ENCODE measurements around the gene MYH1.

MYH1 gene

GRCh38 chr17:10499950-10500349 lies 18.4 kb downstream of the MYH1 start:
- TF ChIP-seq CTCF (IDR thresholded peaks at IDR 0.05; ENCODE audit: control insufficient read depth, insufficient read depth, low read depth, low read length, missing control alignments) = no peak
- no peak for DNase-seq (ENCODE audit: low read depth)
- no peak overlapping the region for H3K4me3 ChIP-seq (ENCODE audit: control insufficient read depth, low read depth, low read length)

GRCh38 chr17:10492004-10492403 lies 26.3 kb downstream of the MYH1 start:
- no peak for TF ChIP-seq CTCF (IDR thresholded peaks at IDR 0.05; ENCODE audit: control insufficient read depth, insufficient read depth, low read depth, low read length, missing control alignments)
- DNase-seq (ENCODE audit: low read depth) = no peak
- no peak overlapping the region for H3K4me3 ChIP-seq (ENCODE audit: control insufficient read depth, low read depth, low read length)

GRCh38 chr17:10482252-10482651 lies 36.1 kb downstream of the MYH1 start:
- no peak for TF ChIP-seq CTCF (IDR thresholded peaks at IDR 0.05; ENCODE audit: control insufficient read depth, insufficient read depth, low read depth, low read length, missing control alignments)
- DNase-seq (ENCODE audit: low read depth) = no peak

GRCh38 chr17:10477701-10478100 lies 40.6 kb downstream of the MYH1 start:
- no peak for DNase-seq (ENCODE audit: low read depth)
- no peak overlapping the region for H3K4me3 ChIP-seq (ENCODE audit: control insufficient read depth, low read depth, low read length)
- no peak for TF ChIP-seq CTCF (IDR thresholded peaks at IDR 0.05; ENCODE audit: control insufficient read depth, insufficient read depth, low read depth, low read length, missing control alignments)

More at GRCh38 chr17:10482252-10482651, 36.1 kb downstream of the MYH1 start:
- H3K4me3 ChIP-seq (ENCODE audit: control insufficient read depth, low read depth, low read length) = no peak overlapping the region

GRCh38 chr17:10474536-10474935 lies 43.8 kb downstream of the MYH1 start:
- no peak overlapping the region for H3K4me3 ChIP-seq (ENCODE audit: control insufficient read depth, low read depth, low read length)
- TF ChIP-seq CTCF (IDR thresholded peaks at IDR 0.05; ENCODE audit: control insufficient read depth, insufficient read depth, low read depth, low read length, missing control alignments) = no peak
- DNase-seq (ENCODE audit: low read depth) = no peak

GRCh38 chr17:10471858-10472257 lies 46.5 kb downstream of the MYH1 start:
- no peak overlapping the region for H3K4me3 ChIP-seq (ENCODE audit: control insufficient read depth, low read depth, low read length)
- no peak for TF ChIP-seq CTCF (IDR thresholded peaks at IDR 0.05; ENCODE audit: control insufficient read depth, insufficient read depth, low read depth, low read length, missing control alignments)
- DNase-seq (ENCODE audit: low read depth) = no peak

GRCh38 chr17:10469459-10469858 lies 48.9 kb downstream of the MYH1 start, which contains the start of gene MYH4:
Gene MYH4 (minus strand): TSS chr17:10469559. CDS start chr17:10466745, 2,814 bp downstream.
- DNase-seq (ENCODE audit: low read depth) = no peak
- TF ChIP-seq CTCF (IDR thresholded peaks at IDR 0.05; ENCODE audit: control insufficient read depth, insufficient read depth, low read depth, low read length, missing control alignments) = no peak
- no peak within 1 kb of the TSS for H3K4me3 ChIP-seq (ENCODE audit: control insufficient read depth, low read depth, low read length)
